GM12891 (cell line): Measurements from ENCODE around the gene MPL.

Experiments used
- DNase-seq: peaks from one replicate; pipeline ENCODE4 v3.0.0; 2011; ENCODE audit warnings: low spot score; ENCODE audit not compliant: insufficient read length
- FAIRE-seq: peaks from 2 replicates; lab custom pipeline; 2011; peaks lifted over from hg19 to GRCh38; lab: Jason Lieb, UNC
- PAX5 ChIP-seq: IDR thresholded peaks from 2 replicates; pipeline ENCODE4 v1.6.1; 2011; ENCODE audit warnings: low read length, moderate library complexity, mild to moderate bottlenecking; ENCODE audit not compliant: insufficient read depth, severe bottlenecking
- POLR2A ChIP-seq: IDR thresholded peaks from 2 replicates; pipeline ENCODE4 v1.6.1; 2011; ENCODE audit warnings: low read depth, low read length, control low read depth
- POLR2AphosphoS5 ChIP-seq: IDR thresholded peaks from 2 replicates; pipeline ENCODE4 v1.6.1; 2011; ENCODE audit warnings: low read depth, low read length, control low read depth
- POU2F2 ChIP-seq: IDR thresholded peaks from 2 replicates; pipeline ENCODE4 v1.6.1; 2011; ENCODE audit warnings: low read depth, mild to moderate bottlenecking, control low read depth, low read length, moderate library complexity
- SPI1 ChIP-seq: IDR thresholded peaks from 2 replicates; pipeline ENCODE4 v1.6.1; 2011; ENCODE audit warnings: low read depth, low read length, control low read depth
- TAF1 ChIP-seq: IDR thresholded peaks from 2 replicates; pipeline ENCODE4 v1.6.1; 2011; ENCODE audit warnings: low read depth, low read length, control low read depth

MPL gene

GRCh38 chr1:43314233-43314632 lies 23.4 kb upstream of the MPL start:
- FAIRE-seq = no peak
- TF ChIP-seq POLR2A = no peak
- TF ChIP-seq POU2F2 = no peak
- no peak for TF ChIP-seq POLR2AphosphoS5
- DNase-seq = no peak

- DNase-seq = no peak
- FAIRE-seq = no peak
- no peak for TF ChIP-seq TAF1
- TF ChIP-seq POU2F2 = no peak
- TF ChIP-seq POLR2A = no peak
- no peak for TF ChIP-seq SPI1
- no peak for TF ChIP-seq POLR2AphosphoS5
- TF ChIP-seq PAX5 = no peak
Measured at GRCh38 chr1:43315481-43315880, 22.1 kb upstream of the MPL start.

DNA sequence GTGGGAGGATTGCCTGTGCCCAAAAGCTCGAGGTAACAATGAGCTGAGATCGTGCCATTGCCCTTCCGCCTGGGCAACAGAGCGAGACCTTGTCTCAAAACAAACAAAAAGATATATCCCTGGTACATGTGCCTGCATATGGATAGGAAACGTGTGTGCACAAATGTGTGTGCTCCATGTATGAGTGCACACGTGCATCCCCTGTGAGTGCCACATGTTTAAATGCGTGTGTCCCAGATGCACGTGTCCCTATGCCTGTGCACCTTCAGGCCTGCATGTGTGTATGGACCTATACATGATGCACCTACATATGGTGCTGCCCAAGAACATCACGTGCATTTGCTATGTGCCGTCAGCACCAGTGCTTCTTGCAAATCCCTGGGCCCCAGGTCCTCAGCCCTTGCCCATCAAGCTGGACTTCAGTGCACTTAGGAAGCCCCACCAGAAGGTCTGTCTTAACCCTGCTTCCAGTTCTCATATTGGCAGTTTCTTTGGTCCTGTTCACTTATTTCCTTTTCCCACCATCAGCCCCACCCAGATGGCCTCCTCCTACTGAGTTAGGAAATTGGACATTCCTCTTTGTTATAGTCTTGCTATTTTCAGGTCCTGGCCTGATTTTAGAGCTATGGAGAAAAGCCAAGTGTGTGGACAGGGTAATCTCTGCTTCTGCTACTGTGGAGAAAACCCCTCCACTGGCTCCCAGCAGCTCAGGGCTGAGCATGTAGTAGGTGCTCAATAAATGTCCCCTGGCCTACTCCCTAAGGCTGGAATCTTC lies 21.5 kb upstream of the MPL start:
- DNase-seq = no peak
- no peak for FAIRE-seq
- no peak for TF ChIP-seq SPI1
- TF ChIP-seq POLR2A = no peak
- no peak for TF ChIP-seq POU2F2
- no peak for TF ChIP-seq PAX5
- TF ChIP-seq POLR2AphosphoS5 = no peak
- no peak for TF ChIP-seq TAF1

GRCh38 chr1:43316738-43317520 lies 20.7 kb upstream of the MPL start:
- DNase-seq = no peak
- FAIRE-seq = no peak
- TF ChIP-seq POLR2AphosphoS5 (no peak), PAX5 (no peak), SPI1 (no peak), TAF1 (no peak), POLR2A (no peak), POU2F2 (no peak)

GRCh38 chr1:43317817-43318471 lies 19.7 kb upstream of the MPL start:
- FAIRE-seq = no peak
- no peak for TF ChIP-seq SPI1
- no peak for TF ChIP-seq POLR2AphosphoS5
- TF ChIP-seq PAX5 = no peak
- TF ChIP-seq TAF1 = no peak
- no peak for TF ChIP-seq POLR2A
- TF ChIP-seq POU2F2 = no peak

DNA sequence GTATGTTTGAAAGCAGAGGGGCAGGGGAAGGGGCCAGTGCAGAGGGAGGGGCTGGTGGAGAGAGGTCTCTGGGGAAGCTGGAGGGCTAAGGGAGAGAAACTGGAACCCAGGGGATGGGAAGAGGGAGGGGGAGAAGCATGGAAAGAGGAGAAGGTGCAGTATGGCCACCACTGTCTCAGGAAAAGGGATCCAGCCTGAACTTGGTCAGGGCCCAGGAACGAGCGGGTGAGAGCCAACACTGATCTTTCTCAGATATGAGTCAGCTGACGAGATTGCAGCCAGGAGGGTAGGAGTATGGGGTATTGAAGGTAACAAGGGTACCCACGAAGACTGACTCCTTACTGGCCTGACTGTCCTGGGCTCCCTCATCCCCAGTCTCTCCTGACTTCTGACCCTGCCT lies 18.8 kb upstream of the MPL start:
- no peak for FAIRE-seq
- DNase-seq = no peak
- TF ChIP-seq PAX5 (no peak), TAF1 (no peak), SPI1 (no peak), POLR2A (no peak), POU2F2 (no peak), POLR2AphosphoS5 (no peak)

More at GRCh38 chr1:43317817-43318471, 19.7 kb upstream of the MPL start:
- DNase-seq = no peak

DNA sequence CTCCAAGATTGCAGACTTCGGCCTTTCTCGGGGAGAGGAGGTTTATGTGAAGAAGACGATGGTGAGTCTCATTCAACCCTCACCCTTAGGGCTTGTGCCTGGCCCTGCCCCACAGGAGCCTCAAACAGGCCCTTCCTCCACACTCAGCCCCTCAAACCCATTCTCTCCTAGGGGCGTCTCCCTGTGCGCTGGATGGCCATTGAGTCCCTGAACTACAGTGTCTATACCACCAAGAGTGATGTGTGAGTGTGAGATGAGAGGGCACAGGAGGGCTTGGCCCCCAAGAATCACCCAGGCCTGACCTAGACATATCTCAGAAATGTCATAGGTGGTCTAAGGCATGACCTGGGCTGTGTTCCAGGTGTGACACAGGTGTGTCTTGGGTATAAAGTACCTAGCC lies 18.3 kb upstream of the MPL start:
- no peak for FAIRE-seq
- no peak for TF ChIP-seq TAF1
- no peak for TF ChIP-seq POLR2AphosphoS5
- TF ChIP-seq POLR2A = no peak
- TF ChIP-seq PAX5 = no peak
- TF ChIP-seq POU2F2 = no peak
- no peak for TF ChIP-seq SPI1

DNA sequence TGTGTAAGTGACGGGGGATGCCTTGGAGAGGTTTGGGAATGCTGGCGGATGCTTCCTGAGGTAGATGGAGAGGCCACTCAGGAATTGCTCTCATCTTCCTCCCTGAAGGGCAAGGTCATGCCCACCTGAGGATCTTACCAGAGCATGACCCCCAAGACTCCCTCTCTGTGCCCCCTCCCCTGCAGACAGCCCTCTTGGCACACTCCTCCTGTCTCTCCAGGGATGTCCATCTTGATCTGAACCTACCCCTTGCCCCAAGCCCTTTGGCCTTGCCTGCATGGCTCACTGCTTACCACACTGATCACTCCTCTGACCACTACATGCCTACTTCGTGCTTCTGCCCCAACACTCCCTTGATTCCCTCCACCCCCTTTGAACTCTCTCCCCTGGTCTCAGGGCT lies 17.9 kb upstream of the MPL start:
- no peak for TF ChIP-seq TAF1
- TF ChIP-seq POLR2AphosphoS5 = no peak
- no peak for TF ChIP-seq POU2F2
- TF ChIP-seq SPI1 = no peak
- TF ChIP-seq POLR2A = no peak
- DNase-seq (no peak), FAIRE-seq (no peak)

More for the DNA sequence above, 18.3 kb upstream of the MPL start:
- no peak for DNase-seq

GRCh38 chr1:43321331-43321891 lies 16.2 kb upstream of the MPL start:
- TF ChIP-seq SPI1 = no peak
- TF ChIP-seq PAX5 = no peak
- DNase-seq = no peak
- no peak for FAIRE-seq

DNA sequence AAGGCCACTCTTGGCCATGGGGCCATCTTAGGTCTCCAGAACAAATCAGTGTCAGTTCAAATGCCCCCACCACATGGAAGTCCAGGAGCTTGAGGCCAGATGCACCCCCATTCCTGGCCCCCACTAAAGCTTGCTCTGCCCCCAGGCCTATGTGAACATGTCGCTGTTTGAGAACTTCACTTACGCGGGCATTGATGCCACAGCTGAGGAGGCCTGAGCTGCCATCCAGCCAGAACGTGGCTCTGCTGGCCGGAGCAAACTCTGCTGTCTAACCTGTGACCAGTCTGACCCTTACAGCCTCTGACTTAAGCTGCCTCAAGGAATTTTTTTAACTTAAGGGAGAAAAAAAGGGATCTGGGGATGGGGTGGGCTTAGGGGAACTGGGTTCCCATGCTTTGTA lies 15.1 kb upstream of the MPL start:
- FAIRE-seq = no peak
- no peak for TF ChIP-seq POLR2A
- no peak for TF ChIP-seq POU2F2
- TF ChIP-seq TAF1 = no peak
- TF ChIP-seq POLR2AphosphoS5 = no peak
- TF ChIP-seq PAX5 = no peak
- TF ChIP-seq SPI1 = no peak
- no peak for DNase-seq
